ENCODE data around the gene LRRC34.

LRRC34 gene, protein sequence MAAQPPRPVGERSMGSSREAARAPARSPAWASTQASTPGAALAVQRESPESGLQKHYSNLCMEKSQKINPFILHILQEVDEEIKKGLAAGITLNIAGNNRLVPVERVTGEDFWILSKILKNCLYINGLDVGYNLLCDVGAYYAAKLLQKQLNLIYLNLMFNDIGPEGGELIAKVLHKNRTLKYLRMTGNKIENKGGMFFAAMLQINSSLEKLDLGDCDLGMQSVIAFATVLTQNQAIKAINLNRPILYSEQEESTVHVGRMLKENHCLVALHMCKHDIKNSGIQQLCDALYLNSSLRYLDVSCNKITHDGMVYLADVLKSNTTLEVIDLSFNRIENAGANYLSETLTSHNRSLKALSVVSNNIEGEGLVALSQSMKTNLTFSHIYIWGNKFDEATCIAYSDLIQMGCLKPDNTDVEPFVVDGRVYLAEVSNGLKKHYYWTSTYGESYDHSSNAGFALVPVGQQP

DNA sequence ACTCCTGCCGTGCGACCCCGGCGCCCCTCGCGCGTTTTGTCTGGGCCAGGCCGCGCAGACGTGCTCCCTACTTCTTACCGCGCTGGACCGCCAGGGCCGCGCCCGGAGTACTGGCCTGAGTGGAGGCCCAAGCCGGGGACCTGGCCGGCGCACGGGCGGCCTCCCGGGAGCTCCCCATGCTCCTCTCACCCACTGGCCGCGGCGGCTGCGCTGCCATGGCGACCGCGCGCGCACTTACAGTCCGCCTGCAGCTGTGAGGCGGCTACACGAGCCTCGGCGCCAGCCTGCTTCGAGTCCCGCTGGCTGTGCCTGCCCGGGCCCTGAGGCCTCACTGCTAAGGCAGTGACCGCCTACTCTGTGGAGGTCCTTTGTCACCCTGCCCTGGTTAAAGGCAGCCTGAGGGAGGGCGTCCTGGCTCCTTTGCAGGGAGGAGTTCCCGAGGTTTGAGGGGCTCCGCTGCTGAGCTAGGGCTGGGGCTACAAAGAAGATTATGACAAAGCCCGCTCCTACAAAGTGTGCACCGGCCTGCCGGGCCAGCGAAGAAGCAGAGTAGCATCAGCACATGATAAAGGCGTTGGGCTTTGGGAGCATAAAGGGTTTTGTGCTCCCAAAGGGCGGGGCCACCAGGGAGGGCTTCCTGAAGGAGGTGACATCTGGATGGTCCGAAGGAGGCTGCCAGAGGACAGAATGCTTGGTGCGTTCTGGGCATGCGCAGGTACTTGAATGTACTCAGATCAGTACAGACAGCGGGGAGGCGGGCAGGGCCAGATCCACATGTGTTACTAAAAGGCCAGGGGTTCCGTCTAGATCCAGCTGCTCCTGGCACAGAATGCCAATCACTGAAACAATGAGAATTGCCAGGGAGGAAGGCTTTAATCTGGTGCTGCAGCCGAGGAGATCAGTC lies at the start of gene LRRC34, which contains the start of gene LRRIQ4:
LRRC34 (minus strand) TSS at position 573 of the 904 bp plus-strand sequence; CDS start at position 217, 356 bp downstream.
LRRIQ4 (plus strand) TSS at position 539 of the 904 bp plus-strand sequence. CDS start 9,052 bp downstream, outside the sequence.
- peak; percentile 63 for DNase-seq (ENCODE audit: low spot score)

DNA sequence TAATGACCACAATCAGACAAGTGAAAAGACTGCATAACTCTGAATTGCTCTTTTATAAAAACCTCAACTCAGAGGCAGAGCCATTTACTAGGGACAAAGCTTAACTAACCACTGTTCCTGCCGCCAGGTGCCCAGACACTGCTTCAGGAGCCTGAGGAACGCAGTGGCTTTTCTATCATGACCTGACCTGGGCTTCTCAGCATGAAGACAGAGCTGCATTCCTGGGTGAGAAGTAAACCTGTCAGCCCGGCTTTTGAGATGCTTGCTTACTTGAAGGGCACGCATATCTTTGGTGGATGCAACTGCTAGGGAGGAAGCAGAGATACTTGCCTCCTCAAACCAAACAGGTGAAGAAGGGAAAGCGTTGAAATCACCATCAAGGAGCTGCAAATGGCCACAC lies 49.2 kb upstream of the LRRC34 start:
- DNase-seq (ENCODE audit: low spot score) = peak; percentile 39

DNA sequence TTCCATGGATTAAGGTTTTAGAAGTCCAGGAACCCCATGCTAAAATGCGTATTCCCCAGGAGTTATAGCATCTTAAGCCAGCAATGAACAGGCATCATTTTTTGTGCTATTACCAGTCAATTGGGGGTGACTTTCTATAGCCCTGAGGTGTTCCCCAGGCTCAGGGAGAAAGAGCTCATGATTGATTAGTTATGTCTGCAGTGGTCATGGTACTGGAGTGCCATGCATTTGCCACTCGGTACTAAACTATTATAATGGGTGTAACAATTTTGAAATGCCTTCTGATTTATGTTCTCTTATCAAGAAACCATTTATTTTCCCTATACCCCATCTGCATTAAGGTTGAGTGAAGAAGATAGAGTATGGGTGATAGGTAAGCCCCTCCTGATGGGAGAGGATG lies 45.1 kb upstream of the LRRC34 start:
- DNase-seq (ENCODE audit: low spot score) = no peak

DNA sequence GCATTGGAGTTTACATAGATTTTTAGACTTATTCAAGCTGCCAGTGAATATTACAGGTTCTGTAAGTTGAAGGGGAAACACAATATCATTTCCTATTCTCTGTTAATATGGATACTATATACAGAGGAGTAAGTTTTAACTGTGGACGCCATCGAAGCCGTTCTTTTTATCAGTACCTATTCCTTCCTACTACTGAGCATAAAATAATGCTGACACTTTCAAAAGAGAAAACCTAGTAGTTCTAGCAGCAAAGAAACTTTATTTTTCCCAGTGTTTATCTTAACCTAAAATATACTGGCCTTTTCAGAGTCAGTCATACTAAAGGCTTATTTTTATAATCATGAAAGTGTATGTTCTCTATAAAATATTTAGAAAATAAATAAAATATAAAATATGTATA lies 42.8 kb upstream of the LRRC34 start:
- DNase-seq (ENCODE audit: low spot score) = no peak

DNA sequence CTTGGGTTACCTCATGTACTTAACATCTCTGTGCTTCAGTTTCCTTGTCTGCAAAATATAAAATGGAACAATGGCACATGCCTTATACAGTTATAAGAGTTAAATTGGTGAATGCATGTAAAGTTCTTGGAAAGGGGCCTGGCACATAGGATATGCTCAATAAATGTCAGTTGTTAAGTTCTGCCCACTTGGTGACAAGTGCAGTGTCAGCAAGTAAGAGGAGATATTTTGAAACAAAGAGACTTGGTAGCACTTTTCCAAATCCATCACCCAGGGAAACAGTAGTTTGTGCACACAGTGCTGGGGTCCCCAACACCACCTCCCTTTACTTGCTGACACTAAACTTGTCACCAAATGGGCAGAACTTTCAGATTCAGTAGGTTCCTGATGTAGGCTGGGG lies 37.9 kb upstream of the LRRC34 start:
- no peak for DNase-seq (ENCODE audit: low spot score)

DNA sequence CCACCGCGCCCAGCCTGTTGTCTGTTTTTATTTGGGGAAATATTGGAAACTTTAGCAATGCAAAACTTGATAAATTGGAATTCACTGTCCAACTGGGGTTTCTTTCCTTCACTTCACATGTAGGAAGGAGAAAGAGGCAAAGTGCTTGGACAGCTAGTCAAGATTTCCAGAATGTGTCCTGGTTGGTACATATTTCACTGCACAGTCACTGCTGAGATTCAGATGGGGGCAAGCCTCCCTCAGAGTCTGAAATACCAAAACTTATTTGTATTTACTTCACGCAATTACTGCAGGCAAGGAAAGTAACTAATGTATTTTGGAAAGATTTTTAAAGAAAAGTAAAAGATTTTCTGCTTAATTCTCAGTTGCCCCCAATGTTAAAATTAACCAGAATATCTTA lies 36.0 kb upstream of the LRRC34 start:
- DNase-seq (ENCODE audit: low spot score) = no peak

DNA sequence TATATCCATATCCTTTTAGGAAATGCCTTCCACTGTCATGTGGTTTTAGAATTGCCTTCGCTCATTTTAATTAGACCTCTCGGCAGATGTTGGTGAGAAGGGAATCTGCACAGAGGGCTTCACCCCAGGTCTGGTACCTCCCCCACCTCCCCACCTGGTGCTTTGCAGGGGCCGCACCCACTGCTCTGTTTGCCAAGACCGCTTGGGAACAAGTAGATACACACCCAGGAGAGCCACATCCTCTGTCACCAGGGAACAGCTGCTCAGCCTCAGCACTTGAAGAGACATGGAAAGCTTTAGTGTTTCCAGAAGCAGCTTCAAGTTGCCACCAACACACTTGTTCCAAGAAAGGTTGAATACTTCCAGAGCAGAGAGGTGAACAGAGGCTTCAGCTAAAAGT lies 35.2 kb upstream of the LRRC34 start:
- no peak for DNase-seq (ENCODE audit: low spot score)

DNA sequence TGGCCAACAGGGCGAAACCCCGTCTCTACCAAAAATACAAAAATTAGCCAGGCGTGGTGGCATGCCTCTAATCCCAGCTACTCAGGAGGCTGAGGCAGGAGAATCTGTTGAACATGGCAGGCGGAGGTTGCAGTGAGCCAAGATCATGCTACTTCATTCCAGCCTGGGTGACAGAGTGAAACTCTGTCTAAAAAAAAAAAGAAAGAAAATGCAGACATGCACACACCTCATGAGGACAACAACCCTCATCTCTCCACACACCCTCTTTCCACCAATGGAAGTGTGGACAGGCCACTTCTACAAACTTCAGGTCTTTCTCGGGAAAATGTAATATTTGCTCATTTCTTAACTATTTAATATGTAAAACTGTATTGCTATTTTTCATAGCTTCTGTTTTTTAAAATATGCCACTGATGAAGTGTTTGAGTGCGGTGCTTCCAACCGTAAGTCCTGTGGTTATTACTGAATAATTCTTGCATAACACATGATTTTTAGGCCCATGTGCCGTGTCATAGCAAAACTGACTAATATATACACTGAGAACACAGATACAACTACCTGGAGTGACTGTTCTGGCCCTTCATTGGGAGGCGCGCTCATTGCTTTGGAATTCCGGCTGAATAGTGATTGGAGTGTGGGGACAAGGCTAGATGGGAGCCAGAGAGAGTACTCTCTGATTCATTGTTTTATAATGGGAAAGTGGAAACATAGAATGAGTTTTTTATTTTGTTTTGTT lies 33.9 kb upstream of the LRRC34 start:
- no peak for DNase-seq (ENCODE audit: low spot score)

DNA sequence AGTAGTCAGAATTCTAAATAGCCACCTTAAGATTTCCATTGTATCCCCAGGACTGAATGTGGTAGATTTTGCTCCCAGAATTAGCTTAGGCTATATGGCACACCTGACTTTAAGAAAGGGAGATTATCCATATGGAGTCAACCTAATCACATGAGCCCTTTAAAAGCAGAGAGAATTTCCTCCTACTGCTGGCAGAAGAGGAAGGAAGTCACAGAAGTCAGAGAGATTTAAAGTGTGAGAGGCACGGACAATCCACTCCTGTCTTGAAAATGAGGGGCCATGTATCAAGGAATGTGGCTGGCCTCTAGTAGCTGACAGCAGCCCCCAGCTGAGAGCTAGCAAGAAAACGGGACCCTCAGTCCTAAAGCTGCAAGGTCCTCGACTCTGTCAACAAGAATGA lies 30.3 kb upstream of the LRRC34 start:
- DNase-seq (ENCODE audit: low spot score) = no peak

DNA sequence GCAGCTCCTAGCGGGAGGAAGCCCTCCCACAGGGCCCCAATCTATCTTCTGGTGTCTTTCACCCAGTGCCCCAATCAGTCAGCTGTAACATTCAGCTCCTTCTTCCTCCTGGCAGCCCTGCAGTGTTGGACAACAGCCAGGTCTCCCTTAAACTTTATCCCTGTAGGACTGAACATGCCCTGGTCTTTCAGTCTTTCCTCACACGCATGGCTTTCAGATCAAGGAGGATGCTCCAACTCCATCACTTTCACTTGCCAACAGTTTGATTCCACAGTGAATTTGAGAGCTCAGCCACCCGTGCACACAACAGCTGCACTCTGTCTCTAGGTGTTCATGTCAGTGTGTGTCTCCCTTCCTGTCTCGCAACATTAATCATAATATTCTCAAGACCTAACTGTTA lies 28.5 kb upstream of the LRRC34 start:
- no peak for DNase-seq (ENCODE audit: low spot score)

DNA sequence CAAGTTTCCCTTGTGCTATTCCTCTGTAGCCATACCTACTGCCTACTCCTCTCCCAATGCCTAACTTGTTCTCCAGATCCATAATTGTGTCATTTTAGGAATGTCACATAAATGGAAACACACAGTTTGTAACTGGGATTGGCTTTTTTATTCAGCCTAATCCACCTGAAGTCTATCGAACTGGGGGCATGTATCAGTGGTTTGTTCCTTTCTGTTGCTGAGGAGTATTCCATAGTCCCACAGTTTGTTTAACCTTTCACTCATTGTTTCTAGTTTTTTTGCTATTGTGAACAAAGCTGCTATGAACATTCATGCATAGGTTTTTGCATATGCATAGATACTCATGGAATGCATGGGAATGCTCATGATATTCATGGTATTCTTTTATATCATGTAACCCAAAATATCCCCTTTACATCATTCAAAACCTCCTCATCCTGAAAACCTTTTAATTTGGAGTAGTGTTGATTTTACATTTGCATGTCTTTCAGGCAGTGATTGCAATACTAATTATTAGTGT lies 25.9 kb upstream of the LRRC34 start:
- DNase-seq (ENCODE audit: low spot score) = no peak

DNA sequence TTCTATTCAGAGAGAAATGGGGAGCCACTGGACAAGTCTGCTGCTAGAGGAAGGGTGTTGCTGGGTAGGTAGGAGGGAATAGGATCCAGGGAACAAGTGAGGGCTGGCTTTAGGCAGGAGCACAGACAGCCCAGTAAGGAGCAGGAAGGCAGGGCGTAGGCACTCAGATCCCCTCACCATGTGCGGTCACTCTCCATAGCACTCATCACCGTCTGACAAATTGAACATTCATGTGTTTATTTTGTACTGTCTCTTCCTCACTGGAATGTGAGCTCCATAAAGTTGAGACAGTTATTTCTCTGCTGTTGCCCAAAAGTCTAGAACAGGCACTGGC lies 24.2 kb upstream of the LRRC34 start:
- no peak for DNase-seq (ENCODE audit: low spot score)

DNA sequence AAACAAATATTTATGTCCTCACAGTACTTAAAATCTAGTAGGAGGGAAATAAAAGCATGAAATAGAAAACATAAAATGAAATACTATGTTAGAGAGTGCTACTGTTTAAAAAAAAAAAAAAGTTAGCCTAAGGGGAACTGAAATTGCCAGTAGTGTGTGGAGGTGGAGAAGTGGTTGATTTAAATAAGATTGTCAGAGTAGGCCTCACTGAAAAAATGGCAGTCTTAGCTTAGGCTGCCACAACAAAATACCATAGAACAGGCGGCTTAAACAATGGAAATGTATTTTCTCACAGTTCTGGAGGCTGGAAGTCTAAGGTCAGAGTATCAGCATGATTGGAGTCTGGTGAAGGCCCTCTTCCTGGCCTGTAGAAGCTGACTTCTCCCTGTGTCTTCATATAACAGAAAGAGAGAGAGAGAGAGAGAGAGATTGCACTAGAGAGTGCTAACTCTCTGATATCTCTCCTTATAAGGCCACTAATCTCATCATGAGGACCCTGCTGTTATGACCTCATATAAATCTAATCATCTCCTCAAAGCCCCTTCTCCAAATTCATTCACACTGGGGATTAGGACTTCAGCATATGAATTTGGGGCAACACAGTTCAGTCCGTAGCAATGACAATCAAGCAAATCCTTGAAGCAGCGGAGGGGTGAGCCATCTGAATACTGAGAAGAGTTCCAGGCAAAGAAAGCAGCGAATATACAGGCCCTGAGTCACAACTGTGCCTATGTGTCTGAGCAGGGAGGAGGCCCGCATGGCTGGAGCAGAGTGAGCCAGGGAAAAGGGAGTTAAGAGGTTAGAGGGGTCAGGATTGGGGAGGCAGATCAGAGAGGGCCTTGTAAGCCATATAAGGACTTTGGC lies 23.6 kb upstream of the LRRC34 start:
- DNase-seq (ENCODE audit: low spot score) = no peak

DNA sequence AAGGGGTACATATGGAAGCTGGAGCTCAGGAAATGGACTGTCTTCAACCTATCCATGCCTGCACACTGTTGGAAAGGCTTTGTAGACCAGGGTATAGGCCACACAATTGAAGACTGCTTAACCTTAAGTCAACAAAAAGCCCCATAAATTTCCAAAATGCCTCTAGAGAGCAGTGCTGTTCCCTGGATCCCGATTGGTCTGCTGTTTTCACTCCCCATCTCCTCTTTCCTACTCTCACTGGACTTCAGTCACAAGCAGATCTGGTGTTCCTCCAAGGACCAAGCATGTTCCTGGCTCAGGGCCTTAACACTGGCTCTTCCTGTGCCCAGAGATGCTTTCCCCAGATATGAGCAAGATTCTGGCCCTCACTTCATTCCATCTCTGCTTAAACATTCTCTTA lies 22.8 kb upstream of the LRRC34 start:
- no peak for DNase-seq (ENCODE audit: low spot score)

DNA sequence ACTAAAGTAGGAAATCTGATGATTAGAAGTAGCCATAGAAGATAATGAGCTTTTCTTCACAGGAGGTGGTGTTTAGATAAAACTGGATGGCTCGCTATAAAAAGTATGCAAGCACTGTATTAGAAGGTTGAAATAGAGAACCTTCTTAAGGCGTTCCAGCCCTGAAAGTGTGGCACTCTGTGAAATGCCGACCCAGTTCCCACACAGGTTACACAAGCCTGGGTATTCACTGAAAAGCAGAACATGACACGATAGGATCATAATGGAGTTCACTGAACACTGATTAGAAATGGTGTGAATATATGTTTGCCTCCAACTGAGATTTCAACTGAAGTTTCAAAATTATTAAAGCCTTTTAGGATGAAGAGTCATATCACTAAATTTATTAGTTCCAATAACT lies 15.0 kb upstream of the LRRC34 start:
- DNase-seq (ENCODE audit: low spot score) = no peak

DNA sequence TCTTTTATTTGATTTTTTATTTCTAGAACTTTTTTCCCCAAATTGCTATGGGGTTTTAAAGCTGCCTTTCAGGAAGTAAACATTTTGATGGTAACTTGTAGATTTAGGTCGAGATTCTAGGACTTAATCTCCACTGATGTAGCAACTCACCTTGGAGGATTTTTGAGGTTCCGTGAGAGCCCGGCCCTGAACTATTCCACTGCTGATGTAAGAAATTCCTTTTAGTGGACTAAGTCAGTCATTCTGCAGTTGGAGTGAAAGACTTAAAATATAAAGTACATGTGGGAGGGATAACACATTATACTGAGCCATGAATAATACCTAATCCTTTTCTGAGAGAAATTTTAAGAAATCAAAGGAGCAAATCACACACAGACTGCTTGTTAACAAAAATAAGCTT lies 12.6 kb upstream of the LRRC34 start:
- no peak for DNase-seq (ENCODE audit: low spot score)

DNA sequence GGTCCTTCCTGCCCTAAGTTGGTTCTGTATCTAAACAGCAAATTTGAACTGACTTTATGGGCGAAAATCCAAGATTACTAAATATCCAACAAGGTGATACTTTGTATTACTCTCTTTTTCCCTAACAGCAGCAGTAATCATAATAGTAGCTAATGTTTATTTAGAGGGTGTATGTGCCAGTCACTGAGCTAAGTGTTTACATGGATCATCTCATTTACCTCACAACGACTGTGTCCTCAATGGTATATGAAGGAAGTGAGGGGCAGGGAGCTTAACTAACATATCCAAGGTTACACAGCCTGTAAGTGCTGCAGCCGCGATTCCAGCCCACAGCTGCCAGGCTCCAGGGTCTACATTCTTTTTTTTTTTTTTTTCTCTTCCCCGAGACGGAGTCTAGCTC lies 10.3 kb upstream of the LRRC34 start:
- no peak for DNase-seq (ENCODE audit: low spot score)

DNA sequence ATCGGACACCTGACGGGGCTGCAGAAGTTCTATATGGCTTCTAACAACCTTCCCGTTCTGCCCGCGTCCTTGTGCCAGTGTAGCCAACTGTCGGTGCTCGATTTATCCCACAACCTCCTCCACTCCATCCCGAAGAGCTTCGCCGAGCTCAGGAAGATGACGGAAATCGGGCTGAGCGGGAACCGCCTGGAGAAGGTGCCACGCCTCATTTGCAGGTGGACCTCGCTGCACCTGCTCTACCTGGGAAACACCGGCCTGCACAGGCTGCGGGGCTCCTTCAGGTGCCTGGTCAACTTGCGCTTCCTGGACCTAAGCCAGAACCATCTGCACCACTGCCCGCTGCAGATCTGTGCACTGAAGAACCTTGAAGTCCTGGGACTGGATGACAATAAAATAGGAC lies 9.8 kb upstream of the LRRC34 start:
- DNase-seq (ENCODE audit: low spot score) = peak; percentile 49

DNA sequence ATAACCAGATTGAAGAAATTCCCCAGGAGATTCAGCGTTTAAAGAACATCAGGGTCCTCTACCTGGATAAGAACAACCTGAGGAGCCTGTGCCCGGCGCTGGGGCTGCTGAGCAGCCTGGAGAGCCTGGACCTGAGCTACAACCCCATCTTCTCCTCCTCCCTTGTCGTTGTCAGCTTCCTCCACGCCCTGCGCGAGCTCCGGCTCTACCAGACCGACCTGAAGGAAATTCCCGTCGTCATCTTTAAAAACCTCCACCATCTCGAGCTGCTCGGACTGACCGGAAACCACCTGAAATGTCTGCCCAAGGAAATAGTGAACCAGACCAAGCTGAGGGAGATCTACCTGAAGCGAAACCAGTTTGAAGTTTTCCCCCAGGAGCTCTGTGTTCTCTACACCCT lies 9.4 kb upstream of the LRRC34 start:
- peak; percentile 33 for DNase-seq (ENCODE audit: low spot score)

DNA sequence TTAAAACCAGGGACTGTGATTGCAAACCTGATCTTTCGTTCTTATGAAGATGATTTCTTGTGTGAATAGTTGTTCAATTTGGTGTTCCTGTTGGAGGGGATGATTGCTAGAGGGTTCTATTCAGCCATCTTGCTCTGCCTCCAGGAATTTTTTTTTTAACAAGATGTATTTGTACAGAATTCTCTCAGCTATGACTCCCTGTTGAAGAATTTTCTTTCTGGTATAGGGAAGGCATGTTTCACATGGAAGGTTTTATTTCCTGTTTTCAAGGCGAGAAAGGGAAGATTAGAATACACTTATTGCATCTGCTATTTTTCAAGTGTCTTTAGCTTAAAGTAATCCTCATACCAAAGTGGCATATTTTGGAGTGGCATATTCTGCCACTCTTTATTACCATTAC lies 5.6 kb upstream of the LRRC34 start:
- no peak for DNase-seq (ENCODE audit: low spot score)

DNA sequence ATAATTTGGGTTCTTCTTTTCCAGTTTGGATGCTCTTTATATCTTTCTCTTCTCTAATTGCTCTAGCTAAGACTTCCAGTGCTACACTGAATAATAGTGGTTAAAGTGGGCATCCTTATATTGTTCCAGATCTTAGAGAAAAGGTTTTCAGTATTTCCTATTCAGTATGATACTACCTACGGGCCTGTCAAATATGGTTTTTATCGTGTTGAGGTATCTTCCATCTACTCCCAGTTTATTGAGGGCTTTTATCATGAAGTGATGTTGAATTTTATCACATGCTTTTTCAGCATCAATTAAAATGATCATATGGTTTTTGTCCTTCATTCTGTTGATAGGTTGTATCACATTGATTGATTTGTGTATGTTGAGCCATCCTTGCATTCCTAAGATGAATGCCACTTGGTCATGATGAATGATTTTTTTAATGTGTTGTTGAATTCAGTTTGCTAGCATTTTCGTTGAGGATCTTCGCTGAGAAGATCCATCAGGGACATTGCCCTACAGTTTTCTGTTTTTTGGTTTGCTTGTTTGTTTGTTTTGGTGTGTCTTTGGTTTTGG lies 3.0 kb upstream of the LRRC34 start:
- DNase-seq (ENCODE audit: low spot score) = no peak
